Breast epithelium (tissue), 4 donors: ENCODE results near the gene FSHR. TPM values are rescaled to one million over a fixed set of nuclear protein-coding genes. Genes with fewer than 3 reads are reported as not detected.

Experiments
- DNase-seq, 2 donors: peaks; one replicate each; pipeline ENCODE4 v3.0.0-alpha.2; 2019; ENCODE audit warnings: low spot score in 2 of 2
- H3K27ac ChIP-seq, 2 donors: fragments of 200-600 bp; sonication (generic) in 1 of 2; one replicate each; pipeline ENCODE4 v1.5.1; 2016 to 2019; ENCODE audit warnings: mild to moderate bottlenecking in 1 of 2
- H3K27me3 ChIP-seq, 2 donors: fragments of 200-600 bp; sonication (generic) in 1 of 2; one replicate each; pipeline versions ENCODE4 v1.5.1 to v1.6.0; 2017 to 2019; ENCODE audit warnings: control low read depth in 1 of 2, mild to moderate bottlenecking in 1 of 2
- H3K36me3 ChIP-seq: fragments of 200-600 bp; one replicate; pipeline ENCODE4 v1.5.1; 2019
- H3K4me1 ChIP-seq, 2 donors: fragments of 200-600 bp; sonication (generic); one replicate each; pipeline ENCODE4 v1.5.1; 2016 to 2019; ENCODE audit warnings: control low read depth in 1 of 2
- H3K4me3 ChIP-seq, 3 donors: fragments of 200-600 bp; sonication (generic); 1 replicate in 2 of 3; 2 replicates in 1 of 3; pipeline ENCODE4 v1.5.1; 2016 to 2019; ENCODE audit warnings: mild to moderate bottlenecking in 3 of 3, moderate library complexity in 2 of 3
- H3K9me3 ChIP-seq, 2 donors: fragments of 200-600 bp; sonication (generic) in 1 of 2; one replicate each; pipeline ENCODE4 v1.5.1; 2016 to 2019; ENCODE audit warnings: control low read depth in 1 of 2
- CTCF ChIP-seq, 3 donors: fragments of 450-650 bp; IDR thresholded peaks; one replicate each; pipeline ENCODE4 v1.5.1; 2016 to 2017; ENCODE audit warnings: antibody characterized with exemption in 3 of 3, mild to moderate bottlenecking in 3 of 3, moderate library complexity in 3 of 3
- POLR2A ChIP-seq: fragments of 450-650 bp; IDR thresholded peaks from one replicate; pipeline ENCODE4 v1.6.1; 2016; ENCODE audit warnings: antibody characterized with exemption, mild to moderate bottlenecking, moderate library complexity
- POLR2AphosphoS5 ChIP-seq, 3 donors: sonication (generic); formaldehyde crosslinking; IDR thresholded peaks; one replicate each; pipeline ENCODE4 v1.6.1; 2017; ENCODE audit warnings: antibody characterized with exemption in 3 of 3
- intact Hi-C: fragments of 100-400 bp; cut with DNase I; formaldehyde crosslinking; loops from one replicate; pipeline ENCODE4 v1.15.1; 2023; ENCODE audit warnings: low total_unique reads
- total RNA-seq, 3 donors: library from RNA; depleted of rRNA; stranded (reverse); fragments of >200 nt; gene quantifications; one replicate each; pipeline ENCODE4 v1.1.0, GENCODE V29; 2016

FSHR gene
- total RNA-seq, 3 donors from 2014 or later, result not detected

DNA sequence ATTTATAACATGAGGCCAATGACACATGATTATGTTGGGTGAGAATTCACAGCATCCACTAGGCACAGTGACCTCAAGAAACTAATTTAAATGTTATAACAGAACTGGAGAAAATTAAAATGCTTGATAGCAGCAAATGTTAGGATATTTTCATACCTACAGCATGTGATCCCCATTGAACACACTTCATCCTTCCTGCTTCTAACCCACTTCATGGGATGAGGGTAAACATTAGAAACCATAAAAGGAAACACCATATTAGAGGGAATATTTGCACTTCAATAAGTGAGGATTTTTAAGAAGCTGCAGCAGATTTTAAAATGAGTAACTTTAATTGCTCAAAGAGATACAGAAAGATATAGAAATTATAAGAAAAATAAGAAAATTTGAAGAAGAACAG, 117.1 kb downstream of the FSHR start:
- Histone ChIP-seq H3K27ac (no peak overlapping the region), H3K36me3 (no peaks in the 10 kb centered on the region), H3K4me3 (no peak overlapping the region), H3K9me3 (no peaks in the 10 kb centered on the region), H3K27me3 (no peaks in the 10 kb centered on the region), H3K4me1 (no peaks in the 10 kb centered on the region)
- no peak for DNase-seq
- intact Hi-C loops, result no loop called here
- TF ChIP-seq POLR2A, result no peak
- TF ChIP-seq POLR2AphosphoS5 (IDR thresholded peaks at IDR 0.05), result no peak
- no peak for TF ChIP-seq CTCF (IDR thresholded peaks at IDR 0.05)

- intact Hi-C loops, result no loop called here
- H3K27me3 ChIP-seq, result no peaks in the 10 kb centered on the region
- H3K4me3 ChIP-seq, result no peak overlapping the region
- no peak for TF ChIP-seq POLR2AphosphoS5 (IDR thresholded peaks at IDR 0.05)
- no peak for TF ChIP-seq CTCF (IDR thresholded peaks at IDR 0.05)
- no peak for TF ChIP-seq POLR2A
- no peaks in the 10 kb centered on the region for H3K4me1 ChIP-seq
- no peaks in the 10 kb centered on the region for H3K36me3 ChIP-seq
- DNase-seq, result no peak
- no peak overlapping the region for H3K27ac ChIP-seq
- H3K9me3 ChIP-seq, result no peaks in the 10 kb centered on the region
Measured at GRCh38 chr2:49035481-49035880, 118.8 kb downstream of the FSHR start.

DNA sequence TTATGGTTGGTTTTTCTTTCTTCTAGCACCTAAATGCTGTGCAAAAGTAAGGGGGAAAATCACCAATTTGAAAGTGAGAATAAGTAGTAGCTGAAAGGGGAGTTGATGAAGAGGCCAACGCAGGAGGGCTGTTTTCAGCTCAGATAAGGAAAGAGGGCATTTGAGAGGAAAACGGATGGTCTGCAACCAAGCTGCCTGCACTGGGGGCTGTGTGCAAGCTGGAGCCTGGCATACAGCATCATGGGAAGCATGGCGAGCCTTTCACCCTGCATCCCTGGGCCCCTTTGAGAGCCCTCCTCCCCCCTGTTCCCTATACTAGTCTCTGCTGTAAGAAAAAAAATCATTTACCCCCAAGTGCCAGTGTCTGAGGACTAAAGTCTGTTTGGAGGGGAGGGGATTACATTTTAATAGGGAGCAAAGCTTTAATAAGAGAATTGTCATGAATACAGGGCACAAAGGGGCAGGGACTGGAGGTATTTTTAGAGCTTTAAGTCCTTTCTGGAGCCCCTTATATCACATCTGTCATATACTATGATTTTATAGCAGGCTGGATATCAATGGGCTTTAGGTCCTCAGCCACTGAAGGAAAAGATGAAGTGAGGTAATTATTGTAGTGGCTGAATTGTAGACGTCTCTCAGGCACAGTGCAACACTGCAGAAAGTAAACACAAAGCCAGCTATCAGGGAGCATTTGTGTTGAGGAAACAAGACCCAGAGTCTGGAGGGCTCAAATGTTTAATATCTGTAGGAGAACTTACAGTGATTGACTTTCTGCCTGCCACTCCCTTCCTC, 120.7 kb downstream of the FSHR start:
- H3K9me3 ChIP-seq, result no peaks in the 10 kb centered on the region
- TF ChIP-seq CTCF (IDR thresholded peaks at IDR 0.05), result no peak
- no peak for TF ChIP-seq POLR2AphosphoS5 (IDR thresholded peaks at IDR 0.05)
- no peak for TF ChIP-seq POLR2A
- no peak overlapping the region for H3K4me3 ChIP-seq
- no peak overlapping the region for H3K27ac ChIP-seq
- no peaks in the 10 kb centered on the region for H3K4me1 ChIP-seq
- intact Hi-C loops, result no loop called here
- no peaks in the 10 kb centered on the region for H3K36me3 ChIP-seq
- no peak for DNase-seq
- H3K27me3 ChIP-seq, result no peaks in the 10 kb centered on the region

GRCh38 chr2:49032936-49033335, 121.4 kb downstream of the FSHR start:
- no peak overlapping the region for H3K27ac ChIP-seq
- DNase-seq, result no peak
- no peak overlapping the region for H3K4me3 ChIP-seq
- intact Hi-C loops, result no loop called here
- no peaks in the 10 kb centered on the region for H3K4me1 ChIP-seq
- no peaks in the 10 kb centered on the region for H3K36me3 ChIP-seq
- no peaks in the 10 kb centered on the region for H3K9me3 ChIP-seq
- TF ChIP-seq POLR2A (no peak), POLR2AphosphoS5 (IDR thresholded peaks at IDR 0.05) (no peak), CTCF (IDR thresholded peaks at IDR 0.05) (no peak)
- no peaks in the 10 kb centered on the region for H3K27me3 ChIP-seq

DNA sequence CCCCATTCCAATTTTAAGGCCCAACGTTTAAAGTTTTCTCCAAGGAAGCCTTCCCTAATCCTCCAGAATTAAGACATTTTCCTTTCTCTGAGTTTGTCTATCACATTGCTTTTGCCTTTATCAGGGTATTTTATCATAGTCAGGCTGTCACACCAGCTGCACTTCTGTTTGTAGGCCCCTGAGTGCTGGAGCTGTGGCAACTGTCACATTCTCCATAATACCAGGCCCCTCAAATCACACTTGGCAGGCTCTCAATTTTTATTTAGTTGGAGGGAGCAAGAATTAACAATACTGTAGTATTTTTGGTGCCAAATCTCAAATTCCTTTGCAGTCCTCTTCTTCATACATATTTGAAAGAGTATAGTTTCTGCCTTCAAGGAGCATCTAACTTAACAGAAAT, 122.2 kb downstream of the FSHR start:
- TF ChIP-seq POLR2A (no peak), POLR2AphosphoS5 (IDR thresholded peaks at IDR 0.05) (no peak), CTCF (IDR thresholded peaks at IDR 0.05) (no peak)
- intact Hi-C loops, result no loop called here
- H3K4me1 ChIP-seq, result no peaks in the 10 kb centered on the region
- H3K36me3 ChIP-seq, result no peaks in the 10 kb centered on the region
- no peaks in the 10 kb centered on the region for H3K9me3 ChIP-seq
- no peak overlapping the region for H3K27ac ChIP-seq
- H3K4me3 ChIP-seq, result no peak overlapping the region
- no peak for DNase-seq
- no peaks in the 10 kb centered on the region for H3K27me3 ChIP-seq
